Astrocyte of the cerebellum (primary cell): ENCODE data around the gene EXTL1.

ENCODE experiments used
- DNase-seq: peaks from one replicate; pipeline ENCODE4 v3.0.0-alpha.2; 2011; ENCODE audit warnings: low read depth
- H3K4me3 ChIP-seq: 2 replicates; pipeline ENCODE4 v1.5.1; 2011; ENCODE audit warnings: mild to moderate bottlenecking, low read depth, low read length, moderate library complexity
- CTCF ChIP-seq: IDR thresholded peaks from 2 replicates; pipeline ENCODE4 v1.5.1; 2012; ENCODE audit warnings: low read length, low read depth, moderate library complexity, mild to moderate bottlenecking; ENCODE audit errors: missing control alignments
- in situ Hi-C: cut with HindIII; loops from 2 replicates; pipeline ENCODE4 v1.10.0; 2017; ENCODE audit warnings: low sequenced_read_pairs

EXTL1 gene

GRCh38 chr1:26041401-26041800 lies 19.8 kb downstream of the EXTL1 start:
- in situ Hi-C loops: no loop called here
- no peak for DNase-seq
- TF ChIP-seq CTCF: no peak
- H3K4me3 ChIP-seq: no peak overlapping the region

GRCh38 chr1:26041978-26042377 lies 20.4 kb downstream of the EXTL1 start:
- no peak for DNase-seq
- H3K4me3 ChIP-seq: no peak overlapping the region
- TF ChIP-seq CTCF: no peak
- in situ Hi-C loops: no loop called here

DNA sequence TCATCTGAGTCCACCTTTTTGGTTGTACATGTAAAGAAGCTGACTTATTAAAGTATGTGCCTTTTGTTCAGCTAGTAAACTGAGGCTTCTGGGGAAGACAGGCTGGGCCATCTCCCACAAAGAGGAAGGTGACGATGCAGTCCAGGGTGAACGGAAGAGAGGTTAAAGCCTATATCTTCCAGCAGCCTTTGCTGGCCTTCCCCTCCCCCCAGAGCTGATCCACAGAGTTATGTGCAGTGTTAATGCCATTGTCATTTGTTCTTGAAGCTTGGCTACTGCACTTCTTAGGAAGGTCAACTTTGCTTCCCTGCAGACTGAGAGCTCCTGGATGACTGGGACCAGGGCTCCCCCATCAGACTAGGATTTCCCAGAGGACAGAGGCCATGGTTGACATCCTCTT lies 22.2 kb downstream of the EXTL1 start:
- no peak for TF ChIP-seq CTCF
- H3K4me3 ChIP-seq: no peak overlapping the region
- DNase-seq: no peak
- in situ Hi-C loops: no loop called here

- H3K4me3 ChIP-seq: no peak overlapping the region
- in situ Hi-C loops: no loop called here
- TF ChIP-seq CTCF: no peak
- no peak for DNase-seq
These were observed 22.8 kb downstream of the EXTL1 start for GRCh38 chr1:26044414-26044813.

DNA sequence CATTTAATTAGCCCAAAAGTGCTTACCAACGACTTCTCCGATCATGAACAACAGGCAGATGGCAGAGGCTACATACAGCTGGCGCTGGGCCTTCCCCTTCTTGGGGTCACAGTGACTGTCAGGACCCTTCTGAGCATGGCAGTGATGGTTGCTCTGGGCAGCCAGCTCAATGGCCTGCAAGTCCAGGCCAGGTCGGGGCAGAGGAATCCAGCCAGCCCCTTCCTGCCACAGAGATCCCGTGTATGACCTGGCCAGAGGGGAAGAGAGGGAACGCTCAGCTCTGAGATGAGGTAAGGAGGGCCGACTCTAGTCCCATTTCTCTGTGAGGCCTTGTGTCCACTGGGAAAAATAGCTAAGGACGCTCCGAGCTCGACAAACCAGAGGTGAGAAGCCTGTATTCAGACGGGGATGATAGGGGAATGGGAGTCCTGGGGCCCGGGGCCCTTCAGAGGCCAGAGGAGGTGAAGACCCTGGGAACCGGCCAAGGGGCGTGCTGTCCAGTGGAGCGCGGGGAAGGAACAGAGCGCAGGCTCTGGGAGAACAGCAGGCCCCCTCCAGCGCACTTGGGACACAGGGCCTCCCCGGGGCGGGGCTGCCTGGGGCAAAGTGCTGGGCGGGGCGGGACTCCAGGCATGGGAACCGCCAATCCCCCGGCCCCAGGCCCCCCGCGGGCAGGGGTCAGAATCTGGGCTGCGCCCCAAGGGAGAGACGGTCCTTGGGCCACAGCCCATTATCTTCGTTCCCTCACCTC lies 23.6 kb downstream of the EXTL1 start:
- no peak overlapping the region for H3K4me3 ChIP-seq
- TF ChIP-seq CTCF: no peak
- in situ Hi-C loops: no loop called here
- no peak for DNase-seq

GRCh38 chr1:26045722-26046245 lies 24.2 kb downstream of the EXTL1 start, which contains the start of gene SLC30A2:
SLC30A2 (minus strand) TSS chr1:26046118; CDS start chr1:26045896, 222 bp downstream.
- in situ Hi-C loops: no loop called here
- no peak for TF ChIP-seq CTCF
- DNase-seq: no peak
- no peak within 1 kb of the TSS for H3K4me3 ChIP-seq
